DOHH2 (cell line): ENCODE measurements around the gene TMEM212.

Experiments
- CTCF ChIP-seq: fragments of 200-600 bp; sonication (generic); IDR thresholded peaks from one replicate; pipeline ENCODE4 v1.5.1; 2014; ENCODE audit warnings: antibody characterized with exemption, mild to moderate bottlenecking, low read depth, low read length; ENCODE audit not compliant: poor library complexity, severe bottlenecking
- EZH2phosphoT487 ChIP-seq: fragments of 200-600 bp; sonication (generic); IDR thresholded peaks from 2 replicates; pipeline ENCODE4 v1.6.1; 2017; ENCODE audit warnings: borderline replicate concordance, mild to moderate bottlenecking, antibody characterized with exemption, low read length, moderate library complexity, mixed read lengths

GRCh38 chr3:171890398-171890797, 47.2 kb downstream of the TMEM212 start:
- no peak for TF ChIP-seq CTCF
- TF ChIP-seq EZH2phosphoT487: no peak
